Measurements from ENCODE around the gene PPP2R5D. TPM values are rescaled to one million over a fixed set of nuclear protein-coding genes. Genes with fewer than 3 reads are reported as not detected.

Gene PPP2R5D
- total RNA-seq, 4 donors from 2014 or later: 44.3 to 68.2 (median 52.6) TPM

GRCh38 chr6:42978487-42978838, 5.9 kb upstream of the PPP2R5D start:
- Histone ChIP-seq H3K4me1 (peaks cover 21 to 23% of the 10 kb centered on the region in 2 donors), H3K36me3 (no peaks in the 10 kb centered on the region), H3K4me3 (peak overlapping the region; percentile 72 to 97 (median 81)), H3K9me3 (no peaks in the 10 kb centered on the region), H3K27me3 (no peaks in the 10 kb centered on the region), H3K27ac (peak overlapping the region; percentile 85 to 97 (median 92))
- TF ChIP-seq POLR2A (IDR thresholded peaks at IDR 0.05): no peak
- no peak for TF ChIP-seq CTCF (IDR thresholded peaks at IDR 0.05 in 4 of 5, conservative IDR thresholded peaks at IDR 0.05 in 1 of 5)
- DNase-seq: peak; percentile 49 to 62
- in situ Hi-C loops (cut with MboI; ENCODE audit: low sequenced_read_pairs in 4 of 4) (no loop called here), intact Hi-C loops (cut with DNase I; ENCODE audit: low total_unique reads) (loop anchor here (2.0 to 5.0 kb wide), 2 partner anchors 80 to 81 kb away; partner anchors contain the start of genes KLC4 and MRPL2)
- peak; percentile 65 to 74 for ATAC-seq

GRCh38 chr6:42978839-42979522, 5.4 kb upstream of the PPP2R5D start, which contains the start of gene PEX6:
Gene PEX6 (minus strand): TSS chr6:42979181. CDS start chr6:42979150, 31 bp downstream.
- H3K36me3 ChIP-seq: no peaks in the 10 kb centered on the region
- no peaks in the 10 kb centered on the region for H3K27me3 ChIP-seq
- TF ChIP-seq POLR2A (IDR thresholded peaks at IDR 0.05) (peak; percentile 40 to 71), CTCF (IDR thresholded peaks at IDR 0.05 in 4 of 5, conservative IDR thresholded peaks at IDR 0.05 in 1 of 5) (no peak)
- H3K4me1 ChIP-seq: peaks cover 25 to 27% of the 10 kb centered on the region in 2 donors
- peak within 1 kb of the TSS; percentile 72 to 97 (median 81) for H3K4me3 ChIP-seq
- no peaks in the 10 kb centered on the region for H3K9me3 ChIP-seq
- DNase-seq (peak; percentile 69 to 86), ATAC-seq (peak; percentile 89 to 92)
- in situ Hi-C loops (cut with MboI; ENCODE audit: low sequenced_read_pairs in 4 of 4): no loop called here
- intact Hi-C loops (cut with DNase I; ENCODE audit: low total_unique reads): loop anchor here (2.0 to 5.0 kb wide), 2 partner anchors 80 to 82 kb away; partner anchors contain the start of genes KLC4 and MRPL2
- H3K27ac ChIP-seq: peak within 1 kb of the TSS; percentile 85 to 97 (median 92)

- ATAC-seq: no peak
- Histone ChIP-seq H3K27ac (peak overlapping the region; percentile 85 to 97 (median 92)), H3K4me3 (peak overlapping the region; percentile 72 to 97 (median 81)), H3K9me3 (no peaks in the 10 kb centered on the region), H3K27me3 (no peaks in the 10 kb centered on the region), H3K36me3 (no peaks in the 10 kb centered on the region), H3K4me1 (peaks cover 25 to 28% of the 10 kb centered on the region in 2 donors)
- in situ Hi-C loops (cut with MboI; ENCODE audit: low sequenced_read_pairs in 4 of 4): no loop called here
- intact Hi-C loops (cut with DNase I; ENCODE audit: low total_unique reads): loop anchor here (2.0 to 5.0 kb wide), 2 partner anchors 79 to 82 kb away; partner anchors contain the start of genes KLC4 and MRPL2
- no peak for DNase-seq
- TF ChIP-seq POLR2A (IDR thresholded peaks at IDR 0.05) (no peak), CTCF (IDR thresholded peaks at IDR 0.05 in 4 of 5, conservative IDR thresholded peaks at IDR 0.05 in 1 of 5) (no peak)
Measured at GRCh38 chr6:42979523-42980177, 4.7 kb upstream of the PPP2R5D start.

- no peak for DNase-seq
- TF ChIP-seq POLR2A (IDR thresholded peaks at IDR 0.05) (no peak), CTCF (IDR thresholded peaks at IDR 0.05 in 4 of 5, conservative IDR thresholded peaks at IDR 0.05 in 1 of 5) (no peak)
- intact Hi-C loops (cut with DNase I; ENCODE audit: low total_unique reads): no loop called here
Measured at GRCh38 chr6:42981836-42982235, 2.5 kb upstream of the PPP2R5D start.

More at GRCh38 chr6:42981836-42982235, 2.5 kb upstream of the PPP2R5D start:
- in situ Hi-C loops (cut with MboI; ENCODE audit: low sequenced_read_pairs in 4 of 4): no loop called here
- Histone ChIP-seq H3K36me3 (no peaks in the 10 kb centered on the region), H3K4me1 (peaks cover 41 to 47% of the 10 kb centered on the region in 2 donors), H3K9me3 (no peaks in the 10 kb centered on the region), H3K27me3 (no peaks in the 10 kb centered on the region), H3K4me3 (no peak overlapping the region), H3K27ac (no peak overlapping the region)
- no peak for ATAC-seq

Measured in gastrocnemius medialis (tissue), 4 donors.